ENCODE measurements around the gene ROR2. TPM values are rescaled to one million over a fixed set of nuclear protein-coding genes. Genes with fewer than 3 reads are reported as not detected.
"Not testable (repeated sequence)": the region's sequence is repeated elsewhere in the genome, so short reads cannot be mapped to it uniquely, and the experiment has no call there.

ROR2 gene
- polyA plus RNA-seq, 4 donors: 15.6 to 24.9 (median 18.9) TPM

DNA sequence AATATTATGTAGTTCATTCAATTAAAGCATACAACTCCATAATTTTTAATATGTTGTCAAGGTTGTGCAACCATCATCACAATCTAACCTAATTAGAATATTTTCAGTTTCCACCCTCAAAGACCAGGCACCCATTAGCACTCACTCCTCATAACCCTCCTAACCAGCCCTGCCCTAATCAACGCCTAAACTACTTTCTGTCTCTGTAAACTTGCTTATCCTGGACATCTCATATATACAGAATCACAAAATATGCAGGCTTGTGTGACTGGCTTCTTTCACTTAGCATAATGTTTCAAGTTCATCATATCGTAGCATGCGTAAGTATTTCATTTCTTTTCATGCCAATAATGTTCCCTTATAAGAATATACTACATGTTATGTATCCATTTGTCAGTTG, 391.6 kb downstream of the ROR2 start:
- DNase-seq (ENCODE audit: low read depth in 4 of 4, low spot score in 2 of 4): no peak

GRCh38 chr9:91557327-91557726, 392.7 kb downstream of the ROR2 start:
- no peak for DNase-seq (ENCODE audit: low read depth in 4 of 4, low spot score in 2 of 4)

DNA sequence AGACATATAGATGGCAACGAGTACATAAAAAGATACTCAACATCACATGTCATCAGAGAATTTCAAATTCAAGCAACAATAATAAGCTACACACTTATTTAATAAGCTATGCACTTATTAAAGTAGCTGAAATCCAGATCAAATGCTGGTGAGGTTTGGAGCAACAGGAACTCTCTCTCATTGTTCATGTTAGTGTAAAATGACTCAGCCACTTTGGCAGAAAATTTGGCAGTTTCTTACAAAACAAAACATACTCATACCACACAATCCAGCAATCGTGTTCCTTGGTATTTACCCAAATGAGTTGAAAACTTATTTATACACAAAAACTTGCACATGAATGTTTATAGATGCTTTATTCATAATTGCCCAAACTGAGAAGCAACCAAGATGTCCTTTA, 394.9 kb downstream of the ROR2 start:
- no peak for DNase-seq (ENCODE audit: low read depth in 4 of 4, low spot score in 2 of 4)

DNA sequence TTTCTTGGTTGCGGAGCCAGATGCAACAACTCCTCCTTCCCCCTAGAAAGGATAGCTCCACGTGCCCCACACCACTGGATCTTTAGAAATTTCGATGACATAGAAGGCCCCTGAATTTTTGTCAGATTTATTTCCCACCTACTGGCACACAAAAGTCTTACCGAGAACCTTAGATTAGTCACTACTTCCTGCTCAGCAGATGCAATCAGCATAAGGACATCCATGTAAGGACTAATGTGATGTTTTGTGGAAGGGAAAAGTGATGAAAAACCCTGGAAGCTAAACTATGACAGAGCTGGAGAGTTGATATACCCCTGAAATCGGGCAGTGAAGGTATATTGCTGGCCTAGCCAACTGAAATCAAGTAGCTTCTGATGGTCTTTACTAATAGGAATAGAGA, 400.9 kb downstream of the ROR2 start:
- no peak for DNase-seq (ENCODE audit: low read depth in 4 of 4, low spot score in 2 of 4)

- no peak for DNase-seq (ENCODE audit: low read depth in 4 of 4, low spot score in 2 of 4)
These were observed 402.9 kb downstream of the ROR2 start for GRCh38 chr9:91547081-91547480.

DNA sequence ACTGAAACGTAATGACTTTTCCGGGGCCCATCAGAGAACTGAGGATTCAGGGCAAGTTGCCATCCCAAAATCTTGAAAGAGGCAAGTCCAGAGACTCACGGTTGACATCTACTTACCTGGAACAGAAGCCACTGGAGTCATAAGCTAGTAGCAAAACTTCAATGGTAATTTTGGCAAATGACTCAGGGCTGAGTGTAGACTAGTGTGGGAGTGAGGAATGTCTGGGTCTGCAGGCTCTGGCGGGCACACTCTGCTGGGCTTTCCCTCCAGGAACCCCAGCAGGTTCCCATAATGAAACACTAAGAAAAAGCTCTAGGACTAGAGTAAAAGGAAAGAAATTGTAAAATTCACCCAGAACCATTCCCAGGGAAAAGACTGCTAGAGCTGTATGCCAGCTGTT, 403.5 kb downstream of the ROR2 start:
- DNase-seq (ENCODE audit: low read depth in 4 of 4, low spot score in 2 of 4): no peak

DNA sequence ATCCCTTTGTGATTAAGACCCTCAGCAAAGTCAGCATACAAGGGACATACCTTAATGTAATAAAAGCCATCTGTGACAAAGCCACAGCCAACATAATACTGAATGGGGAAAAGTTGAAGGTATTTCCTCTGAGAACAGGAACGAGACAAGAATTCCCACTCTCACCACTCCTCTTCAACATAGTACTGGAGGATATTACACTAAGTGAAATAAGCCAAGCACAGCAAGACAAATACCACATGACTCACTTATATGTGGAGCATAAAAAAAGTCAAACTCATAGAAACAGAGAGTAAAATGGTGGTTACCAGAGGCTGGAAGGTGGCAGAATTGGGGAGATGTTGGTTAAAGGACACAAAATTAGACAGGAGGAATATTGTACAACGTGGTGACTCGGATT, 408.3 kb downstream of the ROR2 start:
- DNase-seq (ENCODE audit: low read depth in 4 of 4, low spot score in 2 of 4): no peak

GRCh38 chr9:91540506-91540905, 409.5 kb downstream of the ROR2 start:
- DNase-seq (ENCODE audit: low read depth in 4 of 4, low spot score in 2 of 4): not testable (repeated sequence)

GRCh38 chr9:91536211-91536691, 413.8 kb downstream of the ROR2 start:
- peak in 1 of 4 donors; percentile 28 for DNase-seq (ENCODE audit: low read depth in 4 of 4, low spot score in 2 of 4)

GRCh38 chr9:91534374-91534773, 415.7 kb downstream of the ROR2 start:
- DNase-seq (ENCODE audit: low read depth in 4 of 4, low spot score in 2 of 4): no peak

DNA sequence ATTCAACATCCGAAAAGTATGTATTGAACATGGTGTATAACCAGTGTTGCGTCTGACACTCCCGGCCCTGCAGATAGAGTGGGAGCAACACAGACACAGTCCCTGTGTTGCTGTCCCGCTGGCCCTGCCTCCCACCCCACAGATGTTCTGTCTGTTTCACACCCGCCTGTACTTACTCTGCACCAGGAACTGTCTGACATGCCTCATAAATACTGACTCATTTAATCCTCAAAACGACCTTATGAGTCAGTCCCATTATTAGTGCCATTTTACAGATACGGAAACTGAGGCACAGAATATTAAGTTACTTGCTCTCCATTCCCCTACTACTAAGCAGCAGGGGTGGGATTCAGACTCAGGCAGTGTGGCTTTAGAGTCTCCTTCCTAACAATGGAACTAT, 416.6 kb downstream of the ROR2 start:
- no peak for DNase-seq (ENCODE audit: low read depth in 4 of 4, low spot score in 2 of 4)

DNA sequence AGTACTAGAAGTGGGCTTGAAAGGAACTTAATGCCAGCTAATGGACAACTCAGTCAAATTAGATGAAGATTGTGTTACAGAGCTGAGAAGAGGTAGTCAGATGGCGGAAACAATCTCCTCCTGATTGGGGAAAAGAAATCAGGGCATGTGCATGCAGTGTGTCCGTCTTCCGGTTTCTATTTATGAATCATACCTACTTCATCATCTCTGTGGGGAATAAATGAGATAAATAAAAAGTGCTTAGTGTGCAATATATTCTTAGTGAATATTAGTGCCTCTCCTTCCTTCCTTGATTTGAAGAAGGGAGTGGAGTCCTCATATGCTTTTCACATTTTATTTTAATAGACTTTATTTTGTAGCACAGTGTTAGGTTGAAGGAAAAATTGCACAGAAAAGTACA, 417.7 kb downstream of the ROR2 start:
- no peak for DNase-seq (ENCODE audit: low read depth in 4 of 4, low spot score in 2 of 4)

- no peak for DNase-seq (ENCODE audit: low read depth in 4 of 4, low spot score in 2 of 4)
These were observed 419.2 kb downstream of the ROR2 start for GRCh38 chr9:91530829-91531228.

DNA sequence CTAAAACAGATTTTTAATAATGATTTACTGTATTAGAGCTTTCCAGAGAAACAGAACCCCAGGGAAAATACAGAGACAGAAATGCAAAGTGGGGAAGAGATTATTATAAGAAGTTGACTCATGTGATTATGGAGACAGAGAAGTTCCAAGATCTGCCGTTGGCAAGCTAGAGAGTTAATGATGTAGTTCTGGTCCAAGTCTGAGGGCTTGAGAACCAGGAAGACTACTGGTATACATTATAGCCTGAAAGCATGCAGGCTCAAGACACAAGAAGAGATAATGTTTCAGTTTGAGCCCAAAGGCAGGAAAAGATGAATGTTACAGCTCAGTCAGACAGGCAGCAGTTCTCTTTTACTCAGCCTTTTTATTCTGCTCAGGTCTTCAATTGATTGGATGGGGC, 427.5 kb downstream of the ROR2 start:
- no peak for DNase-seq (ENCODE audit: low read depth in 4 of 4, low spot score in 2 of 4)

DNA sequence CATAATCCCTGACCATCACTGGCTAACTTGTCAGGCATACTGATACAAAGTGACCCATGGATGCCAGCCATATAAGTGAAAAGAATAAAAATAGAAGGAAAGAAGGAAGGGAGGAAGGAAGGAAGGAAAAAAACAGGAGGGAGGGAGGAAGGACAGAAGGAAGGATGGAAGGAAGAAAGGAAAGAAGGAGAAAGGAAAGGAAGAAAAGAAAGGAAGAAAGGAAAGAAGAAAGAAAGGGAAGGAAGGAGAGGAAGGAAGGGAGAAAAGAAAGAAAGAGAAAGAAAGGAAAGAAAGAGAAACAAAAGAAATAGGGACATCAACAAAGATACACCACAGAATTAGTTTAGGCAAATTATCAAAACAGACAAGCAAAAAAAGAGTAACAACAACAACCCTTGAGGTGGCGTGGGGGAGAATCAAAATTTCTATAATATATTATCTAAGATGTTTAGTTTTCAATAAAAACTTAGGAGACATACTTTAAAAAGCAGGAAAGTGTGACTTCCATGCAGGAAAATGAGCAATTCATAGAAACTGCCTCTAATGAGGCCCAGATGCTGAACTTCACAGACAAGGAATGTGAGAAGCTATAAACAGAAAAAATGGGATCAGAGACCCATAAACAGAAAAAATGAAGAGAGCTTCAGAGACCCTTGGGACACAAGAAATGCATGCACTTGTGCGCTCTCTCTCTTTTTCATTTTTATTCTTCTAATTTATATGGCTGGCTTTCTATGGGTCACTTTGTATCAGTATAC, 430.3 kb downstream of the ROR2 start:
- DNase-seq (ENCODE audit: low read depth in 4 of 4, low spot score in 2 of 4): no peak

GRCh38 chr9:91518462-91518861, 431.6 kb downstream of the ROR2 start:
- no peak for DNase-seq (ENCODE audit: low read depth in 4 of 4, low spot score in 2 of 4)

- no peak for DNase-seq (ENCODE audit: low read depth in 4 of 4, low spot score in 2 of 4)
These were observed 432.2 kb downstream of the ROR2 start for GRCh38 chr9:91517801-91518200.

- not testable (repeated sequence) for DNase-seq (ENCODE audit: low read depth in 4 of 4, low spot score in 2 of 4)
These were observed 432.7 kb downstream of the ROR2 start for GRCh38 chr9:91517332-91517731.

GRCh38 chr9:91516777-91517176, 433.3 kb downstream of the ROR2 start:
- DNase-seq (ENCODE audit: low read depth in 4 of 4, low spot score in 2 of 4): no peak

- DNase-seq (ENCODE audit: low read depth in 4 of 4, low spot score in 2 of 4): no peak
These were observed 433.9 kb downstream of the ROR2 start for GRCh38 chr9:91516081-91516480.

DNA sequence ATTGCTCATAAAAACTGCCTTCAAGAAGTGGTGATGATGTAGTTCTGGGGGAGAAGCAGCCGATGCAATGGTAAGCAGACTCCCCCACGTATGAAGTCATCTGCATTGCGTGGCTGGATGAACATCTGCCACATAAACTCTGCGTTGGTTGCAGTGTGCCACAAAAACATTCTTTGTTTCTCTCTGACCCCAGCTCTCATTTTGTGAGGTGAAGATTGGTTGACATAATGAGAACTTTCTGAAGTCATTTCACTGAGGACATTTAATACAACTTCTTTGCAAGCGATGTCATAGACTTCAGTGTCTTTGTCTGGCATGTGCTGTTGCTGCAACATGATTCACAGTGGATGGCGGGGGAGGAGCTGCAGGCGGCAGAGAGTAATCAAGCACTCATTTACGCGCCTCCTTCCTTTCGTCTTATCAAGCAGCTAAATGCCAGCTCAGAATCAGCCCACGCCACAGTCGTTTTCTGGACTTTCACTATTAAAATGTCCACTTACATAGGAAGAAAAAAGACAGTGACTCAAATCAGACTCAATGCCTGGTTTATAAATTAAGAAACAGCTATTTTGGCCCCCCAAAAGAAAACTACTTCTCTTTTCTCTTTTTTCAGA, 434.8 kb downstream of the ROR2 start:
- DNase-seq (ENCODE audit: low read depth in 4 of 4, low spot score in 2 of 4): peak; percentile 37 to 70 (median 62)

Measured in left renal cortex interstitium (tissue), 4 donors.